ENCODE data around the gene CHST3.

CHST3 gene

DNA sequence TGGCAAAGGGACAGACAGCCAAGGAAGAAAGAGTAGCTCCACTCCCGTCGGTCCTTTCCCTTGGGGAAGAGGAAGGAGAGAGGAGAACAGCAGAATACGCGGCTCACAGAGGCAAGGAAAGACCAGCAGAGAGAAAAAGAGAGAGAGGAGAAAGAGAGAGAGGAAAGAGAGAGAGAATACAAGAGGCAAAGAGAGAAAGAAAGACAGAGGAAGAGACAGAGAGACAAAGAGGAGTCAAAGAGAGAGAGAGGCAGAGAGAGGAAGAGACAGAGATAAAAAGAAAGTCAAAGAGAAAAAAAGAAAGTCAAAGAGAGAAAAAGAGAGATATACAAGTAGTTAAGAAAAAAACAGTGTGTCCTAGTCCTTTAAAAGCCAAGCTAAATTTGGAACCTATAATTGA is 23.4 kb upstream of the CHST3 start:
- no peak overlapping the region for H3K27ac ChIP-seq
- TF ChIP-seq ZFX (IDR thresholded peaks at IDR 0.05): no peak
- TF ChIP-seq, protein P1, sequence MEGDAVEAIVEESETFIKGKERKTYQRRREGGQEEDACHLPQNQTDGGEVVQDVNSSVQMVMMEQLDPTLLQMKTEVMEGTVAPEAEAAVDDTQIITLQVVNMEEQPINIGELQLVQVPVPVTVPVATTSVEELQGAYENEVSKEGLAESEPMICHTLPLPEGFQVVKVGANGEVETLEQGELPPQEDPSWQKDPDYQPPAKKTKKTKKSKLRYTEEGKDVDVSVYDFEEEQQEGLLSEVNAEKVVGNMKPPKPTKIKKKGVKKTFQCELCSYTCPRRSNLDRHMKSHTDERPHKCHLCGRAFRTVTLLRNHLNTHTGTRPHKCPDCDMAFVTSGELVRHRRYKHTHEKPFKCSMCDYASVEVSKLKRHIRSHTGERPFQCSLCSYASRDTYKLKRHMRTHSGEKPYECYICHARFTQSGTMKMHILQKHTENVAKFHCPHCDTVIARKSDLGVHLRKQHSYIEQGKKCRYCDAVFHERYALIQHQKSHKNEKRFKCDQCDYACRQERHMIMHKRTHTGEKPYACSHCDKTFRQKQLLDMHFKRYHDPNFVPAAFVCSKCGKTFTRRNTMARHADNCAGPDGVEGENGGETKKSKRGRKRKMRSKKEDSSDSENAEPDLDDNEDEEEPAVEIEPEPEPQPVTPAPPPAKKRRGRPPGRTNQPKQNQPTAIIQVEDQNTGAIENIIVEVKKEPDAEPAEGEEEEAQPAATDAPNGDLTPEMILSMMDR (conservative IDR thresholded peaks at IDR 0.05): no peak

DNA sequence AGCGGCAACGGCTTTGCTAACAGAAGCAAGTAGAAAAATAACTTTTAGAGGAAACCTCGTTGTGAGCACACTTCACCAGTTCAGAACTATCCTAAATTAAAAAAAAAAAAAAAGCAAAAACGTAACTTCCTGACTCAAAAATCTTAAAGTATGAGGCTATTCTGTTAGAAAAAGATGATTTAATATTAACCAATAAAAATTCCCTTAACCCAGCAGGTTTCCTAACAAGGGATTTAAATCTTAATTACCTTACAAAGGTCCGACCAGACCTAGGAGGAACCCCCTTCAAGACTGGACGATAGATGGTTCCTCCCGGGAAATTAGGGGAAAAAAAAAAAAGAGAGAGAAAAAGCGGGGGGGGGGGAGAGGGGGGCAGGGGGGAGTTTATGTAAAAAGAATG is 22.9 kb upstream of the CHST3 start:
- H3K27ac ChIP-seq: no peak overlapping the region
- TF ChIP-seq, protein P1 (conservative IDR thresholded peaks at IDR 0.05): no peak
- no peak for TF ChIP-seq ZFX (IDR thresholded peaks at IDR 0.05)

DNA sequence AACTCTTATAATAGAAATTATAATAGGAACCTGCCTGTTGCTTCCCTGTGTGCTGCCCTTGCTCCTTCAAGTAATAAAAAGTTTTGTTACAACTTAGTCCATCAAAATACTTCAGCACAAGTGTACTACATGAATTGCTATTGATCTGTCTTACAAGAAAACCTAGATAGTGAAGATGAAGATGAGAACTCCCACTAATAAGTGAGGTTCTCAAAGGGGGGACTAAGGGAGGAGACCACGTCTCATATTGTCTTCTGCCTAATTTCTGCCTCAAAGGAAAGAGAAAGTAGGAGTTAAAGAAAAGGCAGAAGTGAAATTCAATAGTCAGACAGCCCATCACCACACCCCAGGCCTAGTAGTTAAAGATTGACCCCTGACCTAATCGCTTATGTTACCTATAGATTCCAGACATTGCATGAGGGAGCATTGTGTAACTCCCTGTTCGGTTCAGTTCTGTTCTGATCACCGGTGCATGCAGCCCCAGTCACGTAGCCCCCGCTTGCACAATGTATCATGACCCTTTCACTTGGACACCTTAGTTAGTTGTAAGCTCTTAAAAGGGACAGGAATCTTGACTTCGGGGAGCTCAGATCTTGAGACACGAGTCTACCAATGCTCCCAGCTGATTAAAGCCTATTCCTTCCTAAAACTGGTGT is 18.2 kb upstream of the CHST3 start:
- no peak overlapping the region for H3K27ac ChIP-seq
- TF ChIP-seq, protein P1 (conservative IDR thresholded peaks at IDR 0.05): no peak
- TF ChIP-seq ZFX (IDR thresholded peaks at IDR 0.05): no peak

DNA sequence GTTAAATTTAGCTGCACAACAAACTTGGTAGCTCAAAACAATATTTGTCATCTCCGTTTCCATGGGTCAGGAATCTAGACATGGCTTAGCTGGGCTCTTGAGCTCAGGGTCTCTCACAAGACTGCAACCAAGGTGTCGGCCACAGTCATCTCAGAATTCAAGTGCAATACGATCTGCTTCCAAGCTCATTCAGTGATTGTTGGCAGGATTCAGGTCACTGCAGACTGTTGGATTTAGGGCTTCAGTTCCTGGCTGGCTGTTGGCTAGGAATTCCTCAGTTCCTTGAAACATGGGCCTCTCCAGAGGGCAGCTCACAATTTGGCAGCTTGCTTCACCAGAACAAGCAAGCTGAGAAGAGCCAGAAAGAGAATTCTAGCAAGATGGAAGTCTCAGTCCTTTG is 17.5 kb upstream of the CHST3 start:
- TF ChIP-seq ZFX (IDR thresholded peaks at IDR 0.05): no peak
- TF ChIP-seq, protein P1 (conservative IDR thresholded peaks at IDR 0.05): no peak
- H3K27ac ChIP-seq: no peak overlapping the region

DNA sequence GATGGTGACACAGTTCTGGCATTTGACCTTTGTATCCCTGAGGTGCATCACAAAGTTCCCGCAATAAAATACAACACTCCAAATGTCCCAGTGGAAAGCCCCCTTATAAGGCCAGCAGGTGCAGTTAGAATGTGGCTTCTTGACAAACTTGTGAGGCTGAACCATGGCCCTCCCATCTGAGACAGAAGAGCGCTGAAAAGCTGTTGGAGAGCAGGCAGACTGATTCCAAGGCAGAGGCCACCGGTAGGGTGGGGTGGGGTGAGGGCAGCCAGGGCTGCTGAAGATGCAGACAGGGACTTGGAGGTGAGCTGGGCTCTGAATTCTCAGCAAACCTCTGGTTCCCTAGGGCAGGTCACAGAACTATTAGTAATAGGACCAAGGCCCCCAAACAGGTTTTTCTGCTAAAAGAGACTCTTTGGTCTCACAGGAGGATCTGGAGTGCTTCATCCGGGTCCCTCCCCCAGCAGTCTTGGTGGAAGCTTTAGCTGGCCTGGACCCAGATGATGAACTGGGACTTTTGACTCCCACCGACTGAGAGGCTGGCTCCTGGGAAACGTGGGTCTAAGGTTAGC is 15.6 kb upstream of the CHST3 start:
- no peak overlapping the region for H3K27ac ChIP-seq
- no peak for TF ChIP-seq ZFX (IDR thresholded peaks at IDR 0.05)
- TF ChIP-seq, protein P1 (conservative IDR thresholded peaks at IDR 0.05): no peak

DNA sequence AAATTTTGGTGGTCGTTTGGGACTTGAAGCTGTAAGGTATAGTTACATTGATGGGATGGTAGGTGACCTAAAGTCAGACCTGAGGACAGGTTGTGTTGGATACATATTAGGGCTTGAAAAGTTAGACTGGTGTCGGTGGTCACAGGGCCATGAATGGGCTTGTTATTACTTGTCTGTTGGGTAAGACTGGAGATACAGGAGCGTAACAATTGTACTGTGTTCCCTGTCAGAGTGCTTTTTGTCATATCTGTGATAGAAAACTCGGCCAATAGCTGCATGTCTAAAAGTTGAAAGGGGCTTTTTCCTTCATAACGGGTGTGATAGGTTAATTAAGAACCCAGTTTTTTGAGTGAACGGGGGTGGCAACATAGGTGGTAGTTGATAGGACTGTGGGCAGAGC is 13.5 kb upstream of the CHST3 start:
- TF ChIP-seq ZFX (IDR thresholded peaks at IDR 0.05): no peak
- TF ChIP-seq, protein P1 (conservative IDR thresholded peaks at IDR 0.05): no peak
- H3K27ac ChIP-seq: no peak overlapping the region

DNA sequence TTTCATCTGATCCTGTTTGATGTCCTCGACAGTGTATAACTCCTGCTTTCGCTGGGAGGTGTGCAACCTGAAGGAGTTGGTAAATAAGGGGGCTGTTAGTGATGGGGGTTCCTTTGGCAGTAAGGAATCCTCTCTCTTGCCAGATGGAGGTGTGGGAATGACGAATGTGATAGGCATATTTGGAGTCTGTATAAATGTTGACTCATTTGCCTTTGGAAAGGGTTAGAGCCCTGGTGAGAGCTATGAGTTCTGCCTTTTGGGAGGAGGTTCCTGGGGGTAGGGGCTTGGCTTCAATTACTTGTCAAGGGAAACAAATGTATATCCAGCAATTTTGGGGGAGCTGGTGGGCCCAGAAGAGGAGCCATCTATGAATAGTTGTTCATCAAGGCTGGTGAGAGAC is 11.4 kb upstream of the CHST3 start:
- no peak for TF ChIP-seq ZFX (IDR thresholded peaks at IDR 0.05)
- TF ChIP-seq, protein P1 (conservative IDR thresholded peaks at IDR 0.05): no peak
- H3K27ac ChIP-seq: no peak overlapping the region

All from C4-2B (cell line).